Adrenal gland (tissue), 12 donors: ENCODE data around the gene EXOSC1. TPM values are rescaled to one million over a fixed set of nuclear protein-coding genes. Genes with fewer than 3 reads are reported as not detected.

Experiments used
- DNase-seq, 7 donors: peaks; one replicate each; pipeline ENCODE4 v3.0.0-alpha.2; 2019 to 2020
- H3K27ac ChIP-seq, 5 donors: fragments of 200-600 bp; sonication (generic) in 4 of 5; 1 replicate in 3 of 5; 2 replicates in 2 of 5; pipeline versions ENCODE4 v1.5.1 to v1.8.0; 2016 to 2020; ENCODE audit warnings: mild to moderate bottlenecking in 1 of 5
- H3K27me3 ChIP-seq: fragments of 200-600 bp; 2 replicates; pipeline ENCODE4 v1.8.0; 2021
- H3K36me3 ChIP-seq, 2 donors: fragments of 200-600 bp; replicated peaks in 1 of 2; 1 replicate in 1 of 2; 2 replicates in 1 of 2; pipeline versions ENCODE4 v1.5.1 to v1.8.0; 2018 to 2022
- H3K4me1 ChIP-seq, 2 donors: fragments of 200-600 bp; replicated peaks in 1 of 2; 1 replicate in 1 of 2; 2 replicates in 1 of 2; pipeline versions ENCODE4 v1.5.1 to v1.8.0; 2018 to 2021
- H3K4me3 ChIP-seq, 4 donors: fragments of 200-600 bp; sonication (generic) in 3 of 4; one replicate each; pipeline ENCODE4 v1.5.1; 2016 to 2018
- H3K9me3 ChIP-seq, 3 donors: fragments of 200-600 bp; sonication (generic) in 1 of 3; replicated peaks in 1 of 3; 1 replicate in 2 of 3; 2 replicates in 1 of 3; pipeline versions ENCODE4 v1.5.1 to v1.8.0; 2016 to 2021
- POLR2A ChIP-seq, 2 donors: fragments of 450-650 bp; IDR thresholded peaks; one replicate each; pipeline ENCODE4 v1.6.1; 2017; ENCODE audit warnings: antibody characterized with exemption in 2 of 2, mild to moderate bottlenecking in 2 of 2, moderate library complexity in 1 of 2
- WGBS, 4 donors: extraction: QIAGEN DNeasy Blood & Tissue Kit in 2 of 4; methylation state at CpG; one replicate each; pipeline versions ENCODE4 v1.1.5 to v1.1.7; 2013 to 2017; 5-methylcytosine and 5-hydroxymethylcytosine counted together
- intact Hi-C, 2 donors: fragments of 100-400 bp; cut with DNase I; formaldehyde crosslinking; loops; one replicate each; pipeline versions ENCODE4 v1.14.1 to v1.15.0; 2022 to 2023
- polyA plus RNA-seq, 3 donors: library from polyadenylated mRNA; stranded (reverse); fragments of 200-250 nt in 2 of 3; fragments of 350-450 nt in 1 of 3; fragmentation: Illumina TruSeq in 1 of 3; extraction: RNeasy Lipid Tissue Mini Kit (QIAGEN cat#74804) in 1 of 3; gene quantifications; one replicate each; pipeline ENCODE4 v1.2.3, GENCODE V29; 2013 to 2014
- small RNA-seq, 2 donors: library from RNA; depleted of rRNA; stranded (forward); fragments of <200 nt; gene quantifications; one replicate each; pipeline ENCODE3, GENCODE V24; 2016
- total RNA-seq, 9 donors: library from RNA; depleted of rRNA in 4 of 9; stranded (reverse); fragments of >200 nt in 4 of 9; fragments of 120-200 nt in 1 of 9; fragmentation: NEBNext Ultra II Directional in 1 of 9; extraction: Animal tissue kit (Norgen Biotek cat#: 25700) in 1 of 9; gene quantifications; one replicate each; pipeline versions ENCODE4 v1.1.0 to v1.2.4, GENCODE V29; 2013 to 2023
- TF ChIP-seq, protein P1 (sequence below), 6 experiments: fragments of 450-650 bp in 4 of 6; fragments of 200-600 bp in 2 of 6; sonication (generic) in 1 of 6; IDR thresholded peaks; 1 replicate in 5 of 6; 2 replicates in 1 of 6; pipeline versions ENCODE4 v1.5.1 to v1.8.0; 2016 to 2021; ENCODE audit warnings: antibody characterized with exemption in 6 of 6, mild to moderate bottlenecking in 2 of 6, moderate library complexity in 1 of 6
- donor health status: healthy with polysubstance abuse.
- donor health status: Bipolar disorder and iron deficiency.
- donor health status: DM: yes; HTN: yes; CAD: no.
- donor health status: DM: no; HTN: no; CAD: no.
- donor health status: DM: no; HTN: no; CAD: no.
- donor health status: DM: yes; HTN: yes; CAD: no.

EXOSC1 gene
- total and polyA plus RNA-seq, 12 donors = 22.3 to 95.8 (median 36.0) TPM

DNA sequence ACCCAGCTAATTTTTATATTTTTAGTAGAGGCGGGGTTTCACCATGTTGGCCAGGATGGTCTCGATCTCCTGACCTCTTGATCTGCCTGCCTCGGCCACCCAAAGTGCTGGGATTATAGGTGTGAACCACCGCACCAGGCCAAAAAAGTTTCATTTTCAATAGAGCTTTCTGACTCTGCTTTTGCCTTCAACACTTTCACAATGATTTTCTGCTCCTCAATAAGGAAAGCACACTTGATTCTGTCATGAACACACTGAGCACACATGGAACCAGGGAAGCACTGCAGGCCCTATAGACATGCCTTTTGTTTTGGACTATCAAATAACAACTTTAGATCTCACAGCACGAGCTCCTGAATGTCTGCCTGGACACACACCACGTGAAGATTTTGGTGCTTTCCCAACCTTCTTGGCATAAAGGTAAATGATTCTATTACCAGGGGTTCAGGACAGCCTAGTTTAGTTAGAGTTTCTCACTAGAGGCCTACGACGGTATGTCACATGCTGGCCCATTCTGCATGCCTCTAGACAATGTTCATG, 52.7 kb downstream of the EXOSC1 start:
- Histone ChIP-seq H3K27me3 (no peaks in the 10 kb centered on the region), H3K4me3 (no peak overlapping the region), H3K27ac (no peak overlapping the region), H3K36me3 (peaks cover 0 to 81% of the 10 kb centered on the region in 2 donors), H3K9me3 (no peaks in the 10 kb centered on the region), H3K4me1 (no peaks in the 10 kb centered on the region)
- 85 to 93% (median 91%) methylated on average over 8 of the region's 8 CpGs for WGBS, 4 donors
- DNase-seq = no peak
- intact Hi-C loops = no loop called here
- TF ChIP-seq, protein P1, sequence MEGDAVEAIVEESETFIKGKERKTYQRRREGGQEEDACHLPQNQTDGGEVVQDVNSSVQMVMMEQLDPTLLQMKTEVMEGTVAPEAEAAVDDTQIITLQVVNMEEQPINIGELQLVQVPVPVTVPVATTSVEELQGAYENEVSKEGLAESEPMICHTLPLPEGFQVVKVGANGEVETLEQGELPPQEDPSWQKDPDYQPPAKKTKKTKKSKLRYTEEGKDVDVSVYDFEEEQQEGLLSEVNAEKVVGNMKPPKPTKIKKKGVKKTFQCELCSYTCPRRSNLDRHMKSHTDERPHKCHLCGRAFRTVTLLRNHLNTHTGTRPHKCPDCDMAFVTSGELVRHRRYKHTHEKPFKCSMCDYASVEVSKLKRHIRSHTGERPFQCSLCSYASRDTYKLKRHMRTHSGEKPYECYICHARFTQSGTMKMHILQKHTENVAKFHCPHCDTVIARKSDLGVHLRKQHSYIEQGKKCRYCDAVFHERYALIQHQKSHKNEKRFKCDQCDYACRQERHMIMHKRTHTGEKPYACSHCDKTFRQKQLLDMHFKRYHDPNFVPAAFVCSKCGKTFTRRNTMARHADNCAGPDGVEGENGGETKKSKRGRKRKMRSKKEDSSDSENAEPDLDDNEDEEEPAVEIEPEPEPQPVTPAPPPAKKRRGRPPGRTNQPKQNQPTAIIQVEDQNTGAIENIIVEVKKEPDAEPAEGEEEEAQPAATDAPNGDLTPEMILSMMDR (IDR thresholded peaks at IDR 0.05) = no peak
- TF ChIP-seq POLR2A (IDR thresholded peaks at IDR 0.05) = no peak

GRCh38 chr10:97390091-97390490, 55.7 kb downstream of the EXOSC1 start:
- TF ChIP-seq, protein P1 (IDR thresholded peaks at IDR 0.05) = no peak
- no peak for TF ChIP-seq POLR2A (IDR thresholded peaks at IDR 0.05)
- H3K36me3 ChIP-seq = peaks cover 0 to 71% of the 10 kb centered on the region in 2 donors

GRCh38 chr10:97388152-97388551, 57.7 kb downstream of the EXOSC1 start:
- peak in 5 of 7 donors; percentile 36 to 57 (median 48) for DNase-seq
- TF ChIP-seq, protein P1 (IDR thresholded peaks at IDR 0.05) = no peak
- TF ChIP-seq POLR2A (IDR thresholded peaks at IDR 0.05) = no peak
- Histone ChIP-seq H3K27me3 (no peaks in the 10 kb centered on the region), H3K4me3 (no peak overlapping the region), H3K9me3 (no peaks in the 10 kb centered on the region), H3K36me3 (peaks cover 0 to 61% of the 10 kb centered on the region in 2 donors), H3K4me1 (no peaks in the 10 kb centered on the region), H3K27ac (no peak overlapping the region)
- intact Hi-C loops = no loop called here
- WGBS, 4 donors = 51 to 84% (median 70%) methylated on average over 3 to 5 of the region's 5 CpGs

More at GRCh38 chr10:97390091-97390490, 55.7 kb downstream of the EXOSC1 start:
- 86 to 95% (median 93%) methylated on average over 4 to 5 of the region's 5 CpGs for WGBS, 4 donors
- no peak for DNase-seq
- intact Hi-C loops = no loop called here
- Histone ChIP-seq H3K27ac (no peak overlapping the region), H3K4me1 (no peaks in the 10 kb centered on the region), H3K9me3 (no peaks in the 10 kb centered on the region), H3K4me3 (no peak overlapping the region), H3K27me3 (no peaks in the 10 kb centered on the region)

Small RNA genes within 50 kb of the gene (small RNA-seq; reads per million reads assigned to genes)
- gene RF00019 = 0 reads per million in 2 donors

Other genes with a start within 250 kb of the EXOSC1 start
- gene ARHGAP19, start 153.4 kb downstream of the EXOSC1 start, total RNA-seq = 10 to 100 TPM in 1 of 9 donors, 1 to 10 TPM in 8; 4.3 to 15.0 (median 6.9) TPM
- gene ARHGAP19, start 153.4 kb downstream of the EXOSC1 start, polyA plus RNA-seq = 1 to 10 TPM; 1.7 to 7.6 (median 2.2) TPM
- 10 to 100 TPM in 2 of 9 donors, 1 to 10 TPM in 7; 2.0 to 11.1 (median 7.4) TPM for gene FRAT1, start 126.7 kb downstream of the EXOSC1 start, total RNA-seq
- 1 to 10 TPM; 1.3 to 2.7 (median 2.3) TPM for gene FRAT1, start 126.7 kb downstream of the EXOSC1 start, polyA plus RNA-seq
- 10 to 100 TPM in 5 of 9 donors, 1 to 10 TPM in 4; 3.4 to 17.9 (median 10.0) TPM for gene FRAT2, start 111.3 kb downstream of the EXOSC1 start, total RNA-seq
- gene FRAT2, start 111.3 kb downstream of the EXOSC1 start, polyA plus RNA-seq = 1 to 10 TPM; 2.8 to 4.1 (median 3.3) TPM
- 10 to 100 TPM; 13.3 to 56.9 (median 27.5) TPM for gene RRP12, start 44.7 kb downstream of the EXOSC1 start, total RNA-seq
- gene RRP12, start 44.7 kb downstream of the EXOSC1 start, polyA plus RNA-seq = 10 to 100 TPM; 27.2 to 42.9 (median 35.6) TPM
- gene PGAM1, start 19.8 kb downstream of the EXOSC1 start, total RNA-seq = 100 to 1,000 TPM; 307 to 578 (median 404) TPM
- 100 to 1,000 TPM in 1 of 3 donors, 10 to 100 TPM in 2; 55.4 to 627 (median 84.4) TPM for gene PGAM1, start 19.8 kb downstream of the EXOSC1 start, polyA plus RNA-seq
- 10 to 100 TPM; 18.8 to 58.7 (median 24.7) TPM for gene ZDHHC16, start 169 bp upstream of the EXOSC1 start, total RNA-seq
- gene ZDHHC16, start 169 bp upstream of the EXOSC1 start, polyA plus RNA-seq = 10 to 100 TPM; 30.9 to 41.1 (median 38.4) TPM
- gene MMS19, start 52.4 kb upstream of the EXOSC1 start, total RNA-seq = 100 to 1,000 TPM in 1 of 9 donors, 10 to 100 TPM in 8; 38.7 to 139 (median 61.0) TPM
- 10 to 100 TPM; 46.8 to 79.8 (median 68.4) TPM for gene MMS19, start 52.4 kb upstream of the EXOSC1 start, polyA plus RNA-seq
- 10 to 100 TPM in 8 of 9 donors, 1 to 10 TPM in 1; 7.9 to 24.2 (median 13.3) TPM for gene UBTD1, start 52.9 kb upstream of the EXOSC1 start, total RNA-seq
- 10 to 100 TPM in 2 of 3 donors, 1 to 10 TPM in 1; 1.4 to 20.6 (median 17.4) TPM for gene UBTD1, start 52.9 kb upstream of the EXOSC1 start, polyA plus RNA-seq
- 1 to 10 TPM in 5 of 9 donors, under 1 TPM in 2, not detected in 2; 0.67 to 2.9 (median 2.3) TPM for gene ANKRD2, start 126.8 kb upstream of the EXOSC1 start, total RNA-seq
- under 1 TPM; 0.24 to 0.81 (median 0.72) TPM for gene ANKRD2, start 126.8 kb upstream of the EXOSC1 start, polyA plus RNA-seq
- 10 to 100 TPM in 6 of 9 donors, 1 to 10 TPM in 3; 2.1 to 30.8 (median 13.3) TPM for gene HOGA1, start 138.4 kb upstream of the EXOSC1 start, total RNA-seq
- 10 to 100 TPM in 2 of 3 donors, 1 to 10 TPM in 1; 3.2 to 13.6 (median 12.1) TPM for gene HOGA1, start 138.4 kb upstream of the EXOSC1 start, polyA plus RNA-seq
- gene C10orf62, start 143.7 kb upstream of the EXOSC1 start, total RNA-seq = 1 to 10 TPM in 3 of 9 donors, under 1 TPM in 3, not detected in 3; 0.47 to 2.3 (median 1.0) TPM
- 1 to 10 TPM in 1 of 3 donors, under 1 TPM in 2; 0.26 to 1.3 (median 0.44) TPM for gene C10orf62, start 143.7 kb upstream of the EXOSC1 start, polyA plus RNA-seq
- gene MORN4, start 187.5 kb upstream of the EXOSC1 start, total RNA-seq = 10 to 100 TPM in 2 of 9 donors, 1 to 10 TPM in 7; 1.6 to 12.2 (median 7.9) TPM
- 10 to 100 TPM in 2 of 3 donors, 1 to 10 TPM in 1; 5.1 to 15.0 (median 11.7) TPM for gene MORN4, start 187.5 kb upstream of the EXOSC1 start, polyA plus RNA-seq
- 10 to 100 TPM; 30.0 to 70.8 (median 41.6) TPM for gene PI4K2A, start 194.7 kb upstream of the EXOSC1 start, total RNA-seq
- 10 to 100 TPM; 17.8 to 69.8 (median 18.2) TPM for gene PI4K2A, start 194.7 kb upstream of the EXOSC1 start, polyA plus RNA-seq
- 100 to 1,000 TPM in 1 of 9 donors, 10 to 100 TPM in 8; 13.1 to 158 (median 27.1) TPM for gene AVPI1, start 241.2 kb upstream of the EXOSC1 start, total RNA-seq
- 10 to 100 TPM; 15.4 to 19.7 (median 15.7) TPM for gene AVPI1, start 241.2 kb upstream of the EXOSC1 start, polyA plus RNA-seq